Activated gamma-delta T cell treated with Interleukin-2 at 50 U/mL for 16 hours (primary cell): Measurements from ENCODE around the gene DOCK6.

Source experiments
- DNase-seq: peaks from one replicate; pipeline ENCODE4 v3.0.0-alpha.2; 2020

DOCK6 gene

DNA sequence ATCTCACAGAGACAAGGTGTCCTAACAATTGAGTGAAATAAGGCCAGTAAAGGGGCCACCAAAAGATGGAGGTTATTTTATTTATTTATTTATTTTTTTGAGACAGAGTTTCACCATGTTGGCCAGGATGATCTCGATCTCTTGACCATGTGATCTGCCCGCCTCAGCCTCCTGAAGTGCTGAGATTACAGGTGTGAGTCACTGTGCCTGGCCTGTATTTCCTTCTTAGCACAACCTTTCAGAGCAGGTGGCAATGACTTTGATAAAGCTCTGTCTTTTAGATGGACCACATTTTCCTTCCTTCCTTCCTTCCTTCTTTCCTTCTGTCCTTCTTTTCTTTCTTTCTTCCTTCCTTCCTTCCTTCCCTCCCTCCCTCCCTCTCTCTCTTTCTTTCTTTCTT lies 11.0 kb upstream of the DOCK6 start:
- no peak for DNase-seq

DNA sequence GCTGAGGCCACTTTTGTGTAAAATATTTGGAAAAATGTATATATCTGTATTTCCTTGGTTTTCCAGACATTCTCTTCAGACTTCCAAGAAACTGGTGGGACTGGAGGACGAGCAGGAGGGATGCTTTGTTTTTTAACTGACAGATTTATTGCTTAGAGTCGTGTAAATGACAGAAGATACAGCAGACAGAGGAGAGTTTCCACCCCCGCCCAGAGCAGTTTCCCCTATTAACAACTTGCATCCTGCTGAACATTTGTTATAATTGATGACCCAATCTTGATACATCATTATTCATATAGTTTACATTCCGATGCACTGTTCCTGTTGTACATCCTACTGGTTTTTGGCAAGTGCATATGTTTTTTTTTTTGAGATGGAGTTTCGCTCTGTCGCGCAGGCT lies 7.1 kb upstream of the DOCK6 start:
- DNase-seq, result no peak

DNA sequence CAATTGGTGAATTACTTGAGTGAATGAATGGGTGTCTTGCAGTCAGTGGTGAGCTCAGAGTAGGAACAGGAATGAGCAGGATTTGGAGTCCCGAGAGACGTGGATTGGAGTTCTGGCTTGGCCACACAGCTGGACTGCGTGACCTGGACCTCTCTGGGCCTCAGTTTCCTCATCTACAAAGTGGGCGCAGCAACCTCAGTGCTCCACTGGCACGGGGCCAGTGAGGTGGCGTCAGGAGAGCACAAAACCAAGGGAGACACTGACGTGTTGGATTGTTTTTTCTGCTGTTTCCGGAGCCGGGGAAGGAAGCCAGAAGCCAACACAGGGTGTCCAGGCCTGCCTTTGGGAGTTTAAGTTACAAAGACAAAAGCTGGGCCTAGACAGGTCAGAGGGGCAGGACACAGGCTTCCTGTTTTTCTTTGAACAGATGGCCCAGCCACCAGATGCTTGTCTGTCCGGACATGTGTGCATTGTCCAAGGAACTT lies 6.5 kb upstream of the DOCK6 start:
- DNase-seq, result no peak

GRCh38 chr19:11267316-11268085 lies 5.2 kb upstream of the DOCK6 start:
- no peak for DNase-seq

- DNase-seq, result no peak
These were observed 3.5 kb upstream of the DOCK6 start for GRCh38 chr19:11265785-11266236.

DNA sequence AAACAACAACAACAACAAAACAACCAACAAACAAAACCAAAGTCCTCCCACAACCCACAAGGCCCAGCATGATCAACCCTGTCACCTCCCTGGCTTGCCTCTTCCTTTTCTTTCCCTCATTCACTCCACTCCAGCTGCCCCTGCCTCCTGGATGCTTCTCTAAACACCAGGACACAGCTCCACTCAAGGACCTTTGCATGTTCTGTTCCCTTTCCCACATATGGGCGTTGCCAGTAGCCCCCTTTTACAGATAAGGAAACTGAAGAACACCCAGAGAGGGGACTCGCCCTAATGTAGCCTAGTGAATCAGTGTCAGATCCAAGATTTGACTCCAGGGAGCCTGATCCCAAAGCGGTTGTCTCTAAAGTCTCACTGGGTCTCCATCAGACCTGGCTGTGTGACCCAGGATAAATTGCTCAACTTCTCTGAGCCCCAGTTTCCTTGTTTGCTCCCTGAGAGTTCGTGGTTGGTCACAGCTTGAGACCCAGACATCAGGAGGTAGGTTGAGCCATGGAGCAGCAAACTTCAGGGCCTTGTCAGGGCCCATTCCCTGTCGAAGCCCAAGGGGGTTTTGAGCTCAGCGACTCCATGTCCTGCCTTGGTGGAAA lies 3.0 kb upstream of the DOCK6 start:
- no peak for DNase-seq

- no peak for DNase-seq
These were observed 2.3 kb upstream of the DOCK6 start for GRCh38 chr19:11264452-11265176.

DNA sequence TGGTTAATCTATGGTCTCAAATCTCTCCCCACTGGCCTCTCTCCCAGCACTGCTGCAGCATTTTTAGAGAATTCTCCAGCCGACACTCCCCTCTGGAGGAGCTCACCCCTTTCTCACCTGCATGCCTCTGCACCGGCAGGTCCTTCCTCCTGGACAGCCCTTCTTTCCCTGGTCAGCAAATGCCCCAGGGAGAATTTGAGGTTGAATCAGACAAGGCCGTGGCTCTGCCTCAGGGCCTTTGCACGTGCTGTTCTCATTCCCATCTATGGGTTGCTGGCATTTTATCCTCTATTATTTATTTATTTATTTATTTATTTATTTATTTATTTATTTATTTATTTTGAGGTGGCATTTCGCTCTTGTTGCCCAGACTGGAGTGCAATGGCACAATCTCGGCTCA lies 1.4 kb upstream of the DOCK6 start:
- no peak for DNase-seq

- DNase-seq, result no peak
These were observed 823 bp downstream of the DOCK6 start for GRCh38 chr19:11261431-11261970.

DNA sequence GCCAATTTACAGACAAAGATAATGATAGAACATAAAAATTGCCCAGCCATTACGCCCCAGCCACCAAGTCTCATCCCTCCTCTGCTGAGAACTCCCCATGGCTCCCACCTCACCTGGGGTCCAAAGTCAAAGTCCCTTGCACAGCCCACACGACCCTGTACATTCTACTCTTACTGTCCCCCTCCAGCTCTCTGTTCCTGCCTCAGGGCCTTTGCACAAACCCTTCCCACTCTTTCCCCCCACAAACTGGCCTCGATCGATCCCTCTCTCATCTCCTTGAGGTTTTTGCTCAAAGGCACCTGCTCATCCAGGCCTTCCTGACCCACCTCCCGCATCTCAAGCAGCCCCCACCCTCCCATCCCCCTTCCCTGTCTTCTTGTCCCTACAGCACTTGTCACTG lies 1.3 kb downstream of the DOCK6 start:
- no peak for DNase-seq

GRCh38 chr19:11257846-11258380 lies 4.4 kb downstream of the DOCK6 start:
- DNase-seq, result no peak

- DNase-seq, result no peak
These were observed 6.1 kb downstream of the DOCK6 start for GRCh38 chr19:11256189-11256588.

- DNase-seq, result no peak
These were observed 7.7 kb downstream of the DOCK6 start for GRCh38 chr19:11254666-11255065.

DNA sequence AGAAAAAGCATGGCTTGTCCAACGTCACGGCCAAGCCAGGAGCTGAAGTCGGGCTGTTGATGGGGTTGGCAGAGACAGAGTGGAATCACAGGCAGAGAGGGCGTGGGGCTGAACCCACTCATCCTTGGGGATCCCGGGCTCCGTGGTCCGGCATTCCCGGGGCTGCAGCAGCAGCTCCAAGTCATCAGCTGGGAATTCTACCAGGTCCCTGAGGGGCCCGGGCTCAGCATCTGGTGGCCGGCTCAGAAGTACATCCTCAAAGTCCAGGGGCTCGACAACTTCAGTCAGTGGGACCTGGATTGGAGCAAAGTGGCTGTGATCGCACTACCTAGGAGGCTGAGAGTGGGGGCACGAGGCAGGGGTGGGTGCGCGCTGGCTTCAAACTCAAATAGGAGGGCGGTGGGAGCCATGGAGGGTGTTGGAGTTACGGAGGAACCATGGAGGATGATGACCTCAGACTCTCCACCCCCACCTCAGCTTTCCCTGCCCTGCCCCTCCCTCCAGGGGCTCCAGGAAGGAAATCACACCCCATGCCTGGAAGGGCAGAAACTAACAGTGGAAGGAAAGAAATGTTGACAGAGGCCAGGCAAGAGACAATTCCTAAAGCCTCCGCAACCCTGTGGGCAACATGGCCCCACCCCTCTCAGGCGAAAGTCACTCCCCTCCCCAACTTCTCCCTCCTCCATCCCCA lies 9.5 kb downstream of the DOCK6 start:
- no peak for DNase-seq

DNA sequence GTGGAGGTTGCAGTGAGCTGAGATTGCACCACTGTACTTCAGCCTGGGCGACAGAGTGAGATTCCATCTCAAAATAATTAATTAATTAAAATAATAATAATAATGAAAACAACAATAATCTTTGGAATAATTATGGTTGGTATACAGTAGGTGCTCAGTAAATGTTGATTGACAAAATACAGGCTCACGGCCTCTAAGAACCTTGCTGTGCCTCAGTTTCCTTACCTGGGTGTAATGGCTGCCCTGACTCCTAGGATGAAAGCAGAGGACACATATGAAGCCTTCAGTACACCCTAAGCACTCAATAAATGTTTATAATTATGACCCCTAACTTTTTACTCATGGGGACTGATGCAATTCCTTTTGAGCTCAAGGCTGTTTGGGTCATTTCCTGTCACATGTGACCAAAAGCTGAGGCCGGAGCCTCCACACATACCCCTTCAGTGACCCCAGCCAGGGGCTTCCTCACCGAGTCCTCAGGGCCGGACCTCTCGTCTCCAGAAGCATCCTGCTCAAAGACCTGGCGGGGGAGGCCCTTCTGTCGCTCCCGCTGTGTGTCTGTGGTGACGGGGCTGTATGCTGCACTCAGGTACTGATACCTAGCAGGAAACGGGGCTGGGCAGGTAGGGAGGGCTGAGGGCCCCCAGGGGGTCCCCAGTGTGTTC lies 10.5 kb downstream of the DOCK6 start:
- DNase-seq, result no peak

DNA sequence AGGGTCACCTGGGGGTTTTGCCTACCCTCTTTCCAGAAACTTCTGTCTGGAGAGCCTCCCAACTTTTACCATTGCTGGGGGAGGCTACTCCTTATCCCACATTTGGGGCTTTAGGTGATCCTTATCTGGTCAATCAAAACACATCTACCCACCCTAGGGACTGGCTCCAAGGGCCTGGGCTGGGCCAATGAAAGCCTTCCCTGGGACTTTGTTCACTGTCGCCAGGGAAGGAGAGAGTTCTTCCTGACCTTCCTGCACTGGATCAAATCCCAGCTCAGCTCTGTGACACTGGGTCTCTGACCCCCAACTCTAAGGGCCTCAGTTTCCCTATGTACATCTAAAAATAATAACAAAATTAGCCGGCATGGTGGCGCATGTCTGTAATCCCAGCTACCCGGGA lies 11.1 kb downstream of the DOCK6 start:
- no peak for DNase-seq

DNA sequence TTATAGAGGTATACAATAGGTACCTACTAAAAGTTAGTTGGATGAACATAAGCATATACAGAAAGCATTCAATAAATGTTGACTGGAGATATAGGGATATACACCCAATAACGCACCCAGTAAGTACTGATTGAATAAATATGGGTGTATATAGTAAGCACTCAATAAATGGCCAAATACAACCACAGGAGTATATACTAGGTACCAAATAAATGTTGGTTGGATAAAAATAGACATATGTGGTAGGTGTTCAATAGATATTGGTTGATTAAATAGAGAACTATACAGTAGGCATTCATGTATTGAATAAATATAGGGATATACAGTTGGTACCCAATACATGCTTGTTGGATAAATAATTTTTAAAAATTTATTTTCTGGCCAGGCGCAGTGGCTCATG lies 13.5 kb downstream of the DOCK6 start:
- DNase-seq, result no peak

- DNase-seq, result no peak
These were observed 14.4 kb downstream of the DOCK6 start for GRCh38 chr19:11247934-11248333.

- no peak for DNase-seq
These were observed 14.9 kb downstream of the DOCK6 start for GRCh38 chr19:11247391-11247790.

GRCh38 chr19:11246941-11247340 lies 15.4 kb downstream of the DOCK6 start:
- no peak for DNase-seq

GRCh38 chr19:11244846-11245589 lies 17.3 kb downstream of the DOCK6 start:
- no peak for DNase-seq
